ENCODE results near the gene GCSAML.

GCSAML gene

DNA sequence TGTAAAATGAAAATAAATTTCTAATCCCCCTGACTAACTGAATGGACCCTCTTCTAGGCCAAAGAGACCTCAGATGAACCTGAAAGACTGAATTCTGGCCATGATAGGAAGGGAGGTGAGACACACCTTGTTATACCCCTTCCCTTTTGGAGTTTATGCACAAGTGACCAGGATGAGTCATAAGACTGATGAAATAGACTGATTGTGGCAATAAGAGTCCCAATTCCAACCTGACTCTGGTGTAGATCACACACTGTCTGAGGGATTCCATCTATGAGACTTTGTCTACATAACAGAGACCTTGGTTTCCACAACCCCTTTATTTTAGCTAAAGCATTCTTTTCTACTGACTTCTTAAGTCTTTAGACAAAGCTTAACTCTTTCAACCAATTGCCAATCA is 25.7 kb downstream of the GCSAML start:
- no peak for DNase-seq (ENCODE audit: low read depth)

DNA sequence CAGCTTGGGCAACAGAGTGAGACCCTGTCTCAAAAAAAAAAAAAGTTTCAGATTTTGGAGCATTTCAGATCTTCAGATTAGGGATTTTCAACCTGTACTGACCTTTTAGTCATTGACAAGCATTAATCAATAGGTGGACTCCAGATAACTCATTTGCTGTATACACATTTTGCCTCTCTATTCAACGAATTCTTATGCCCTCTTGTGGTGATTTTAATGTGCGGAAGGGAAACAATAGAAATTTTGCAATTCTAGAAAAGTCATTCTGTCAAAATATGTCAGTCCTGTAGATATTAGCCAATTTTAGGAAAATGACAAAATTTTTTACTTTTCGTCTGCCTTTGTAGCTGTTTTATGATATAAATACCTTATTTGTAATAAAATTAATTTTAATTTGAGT is 27.6 kb downstream of the GCSAML start:
- no peak for DNase-seq (ENCODE audit: low read depth)

DNA sequence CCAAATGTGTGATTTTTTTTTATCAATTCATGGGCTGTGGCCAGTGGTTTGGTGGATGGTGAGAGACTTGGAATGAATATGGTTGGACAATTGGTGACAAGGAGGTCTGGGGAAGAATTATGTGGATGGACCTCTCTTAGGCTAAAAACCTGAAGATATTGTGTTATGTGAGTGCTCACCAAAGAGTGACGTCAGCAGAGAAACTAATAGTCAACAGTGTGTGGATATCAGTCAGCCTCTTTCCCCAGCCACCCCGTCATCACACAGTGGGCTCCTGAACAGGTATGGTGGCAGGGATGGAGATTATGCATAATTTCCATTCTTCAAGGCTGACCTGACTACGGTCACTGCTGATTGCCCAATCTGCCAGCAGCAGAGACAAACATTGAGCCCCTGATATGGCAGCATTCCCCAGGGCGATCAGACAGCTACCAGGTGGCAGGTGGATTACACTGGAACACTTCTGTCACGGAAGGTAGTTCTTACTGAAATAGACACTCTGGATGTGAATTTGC is 30.1 kb downstream of the GCSAML start:
- no peak for DNase-seq (ENCODE audit: low read depth)

DNA sequence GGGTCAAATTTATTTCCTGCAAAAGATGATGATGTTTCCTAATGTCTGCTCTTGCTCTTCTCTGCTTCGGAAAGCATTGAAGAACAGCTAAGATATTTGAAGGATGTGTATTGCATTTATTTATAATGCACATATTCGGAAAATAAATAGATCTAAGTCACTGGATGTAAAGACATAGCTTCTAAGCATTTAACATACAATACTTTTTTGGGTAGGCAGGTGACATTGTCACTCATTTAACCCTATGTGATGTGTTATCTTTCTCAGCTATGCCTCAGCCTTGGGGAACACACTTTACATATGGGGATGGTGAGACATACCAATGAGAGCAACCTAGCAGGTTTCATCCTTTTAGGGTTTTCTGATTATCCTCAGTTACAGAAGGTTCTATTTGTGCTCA is 39.1 kb downstream of the GCSAML start, which contains the start of gene OR2G2:
Gene OR2G2, plus strand, starts transcription at position 301 of the 400 bp plus-strand sequence. Its CDS starts 0 bp downstream, at position 301.
- DNase-seq (ENCODE audit: low read depth): no peak

DNA sequence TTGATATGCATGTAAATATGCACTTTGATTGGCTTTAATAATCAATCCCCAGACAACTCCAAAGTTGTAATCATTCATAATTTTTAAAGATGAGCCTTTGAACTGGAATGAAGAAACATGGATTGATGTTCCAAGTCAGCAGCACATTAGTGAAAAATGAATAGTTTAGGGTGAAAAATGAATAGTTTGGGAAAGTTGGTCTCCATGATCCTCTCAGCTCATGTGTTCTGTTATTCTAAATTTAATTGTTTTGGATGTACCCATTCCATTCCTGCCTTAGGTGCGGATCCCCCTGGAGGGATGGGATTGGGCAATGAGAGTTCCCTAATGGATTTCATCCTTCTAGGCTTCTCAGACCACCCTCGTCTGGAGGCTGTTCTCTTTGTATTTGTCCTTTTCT is 56.4 kb downstream of the GCSAML start, which contains the start of gene OR2G3:
Gene OR2G3, plus strand, starts transcription at position 301 of the 400 bp plus-strand sequence. Its CDS starts 0 bp downstream, at position 301.
- DNase-seq (ENCODE audit: low read depth): no peak

DNA sequence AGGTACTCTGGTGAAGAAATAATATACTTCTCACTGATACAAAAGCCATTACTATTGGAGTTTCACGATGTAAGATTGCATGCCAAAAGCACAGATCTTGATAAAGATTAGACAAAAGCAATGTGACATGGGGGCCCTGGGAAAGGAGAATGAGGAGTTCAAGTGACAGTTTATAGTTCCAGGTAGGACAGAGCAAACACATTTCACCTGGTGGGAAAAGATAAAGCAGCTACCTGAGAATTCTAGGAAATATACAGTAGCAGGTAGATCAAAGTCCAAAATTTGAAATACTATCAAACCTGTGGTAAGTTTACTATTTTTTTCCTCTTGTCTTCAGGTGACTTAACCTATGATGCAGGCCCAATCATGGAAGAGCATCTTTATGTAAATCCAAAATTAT is 64.5 kb downstream of the GCSAML start:
- no peak for DNase-seq (ENCODE audit: low read depth)

DNA sequence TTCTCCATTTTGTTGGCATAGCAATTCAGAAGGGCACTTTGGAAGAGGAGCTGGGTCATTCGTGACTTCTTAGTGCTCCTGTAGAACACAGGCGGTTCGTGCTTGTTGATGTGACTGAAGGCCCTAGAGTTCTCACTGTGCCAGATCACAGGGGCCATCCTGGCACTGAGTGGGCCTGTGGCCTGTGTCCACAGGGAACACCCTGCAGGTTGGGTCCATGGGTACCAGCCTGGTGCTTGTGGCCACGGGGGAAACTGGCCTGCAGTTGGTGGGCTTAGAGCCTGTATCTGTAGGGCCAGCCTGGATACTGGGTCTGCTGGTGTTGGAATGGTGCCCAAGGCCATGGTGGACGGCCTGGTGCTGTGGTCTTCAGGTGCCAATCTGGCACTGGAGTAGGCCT is 65.7 kb downstream of the GCSAML start:
- no peak for DNase-seq (ENCODE audit: low read depth)
